Prostate gland (tissue), 2 donors: ENCODE measurements around the gene CDK14. TPM values are rescaled to one million over a fixed set of nuclear protein-coding genes. Genes with fewer than 3 reads are reported as not detected.

Experiments used
- DNase-seq: peaks from one replicate; pipeline ENCODE4 v3.0.0-alpha.2; 2019; ENCODE audit warnings: low spot score
- H3K27ac ChIP-seq, 2 donors: fragments of 200-600 bp; sonication (generic); 2 replicates each; pipeline ENCODE4 v1.5.1; 2017 to 2019
- H3K27me3 ChIP-seq: fragments of 200-600 bp; sonication (generic); replicated peaks from 2 replicates; pipeline ENCODE4 v1.5.1; 2019; ENCODE audit not compliant: insufficient read depth
- H3K36me3 ChIP-seq, 2 donors: fragments of 200-600 bp; sonication (generic); 1 replicate in 1 of 2; 2 replicates in 1 of 2; pipeline versions ENCODE4 v1.5.1 to v1.8.1; 2017 to 2019
- H3K4me1 ChIP-seq: fragments of 200-600 bp; sonication (generic); replicated peaks from 2 replicates; pipeline ENCODE4 v1.5.1; 2019
- H3K4me3 ChIP-seq, 2 donors: fragments of 200-600 bp; sonication (generic); 2 replicates each; pipeline ENCODE4 v1.5.1; 2017 to 2019
- H3K9me3 ChIP-seq: fragments of 200-600 bp; sonication (generic); 2 replicates; pipeline ENCODE4 v1.5.1; 2017
- CTCF ChIP-seq, 4 experiments: fragments of 200-600 bp in 2 of 4; fragments of 450-650 bp in 2 of 4; sonication (generic) in 2 of 4; IDR thresholded peaks; 1 replicate in 3 of 4; 2 replicates in 1 of 4; pipeline ENCODE4 v1.5.1; 2016 to 2019; ENCODE audit warnings: antibody characterized with exemption in 4 of 4, mild to moderate bottlenecking in 2 of 4, moderate library complexity in 2 of 4
- POLR2A ChIP-seq: fragments of 450-650 bp; IDR thresholded peaks from one replicate; pipeline ENCODE4 v1.6.1; 2016; ENCODE audit warnings: antibody characterized with exemption, mild to moderate bottlenecking
- POLR2AphosphoS5 ChIP-seq: sonication (generic); formaldehyde crosslinking; IDR thresholded peaks from one replicate; pipeline ENCODE4 v1.6.1; 2017; ENCODE audit warnings: antibody characterized with exemption
- WGBS: methylation state at CpG from one replicate; pipeline ENCODE4 v1.1.5; 2018; 5-methylcytosine and 5-hydroxymethylcytosine counted together
- intact Hi-C: fragments of 100-400 bp; cut with DNase I; formaldehyde crosslinking; loops from one replicate; pipeline ENCODE4 v1.14.2; 2022
- total RNA-seq, 2 donors: library from RNA; depleted of rRNA; stranded (reverse); fragments of >200 nt; gene quantifications; one replicate each; pipeline ENCODE4 v1.1.0, GENCODE V29; 2016

CDK14 gene
- total RNA-seq, 2 donors from 2014 or later, result 13.7 to 20.7 TPM

- peak; percentile 50 for DNase-seq
- Histone ChIP-seq H3K9me3 (no peaks in the 10 kb centered on the region), H3K4me1 (no peaks in the 10 kb centered on the region), H3K27ac (peak overlapping the region; percentile 20 to 69), H3K27me3 (no peaks in the 10 kb centered on the region), H3K36me3 (no peaks in the 10 kb centered on the region), H3K4me3 (no peak overlapping the region)
- WGBS, result 56% methylated on average over 5 of the region's 5 CpGs
- intact Hi-C loops, result no loop called here
- TF ChIP-seq POLR2A (no peak), POLR2AphosphoS5 (peak; percentile 71)
These were observed 121.4 kb downstream of the CDK14 start for GRCh38 chr7:90717296-90718060.

GRCh38 chr7:90719155-90719554, 123.0 kb downstream of the CDK14 start:
- intact Hi-C loops, result no loop called here
- H3K9me3 ChIP-seq, result no peaks in the 10 kb centered on the region
- 92% methylated on average over 3 of the region's 3 CpGs for WGBS
- no peak for DNase-seq
- TF ChIP-seq CTCF (IDR thresholded peaks at IDR 0.05) (no peak), POLR2A (no peak), POLR2AphosphoS5 (no peak)
- H3K27ac ChIP-seq, result no peak overlapping the region
- H3K4me1 ChIP-seq, result no peaks in the 10 kb centered on the region
- H3K27me3 ChIP-seq, result no peaks in the 10 kb centered on the region
- H3K4me3 ChIP-seq, result no peak overlapping the region
- H3K36me3 ChIP-seq, result no peaks in the 10 kb centered on the region

- no peak for DNase-seq
- 21% methylated on average over 4 of the region's 4 CpGs for WGBS
- no peak overlapping the region for H3K4me3 ChIP-seq
- intact Hi-C loops, result no loop called here
- no peaks in the 10 kb centered on the region for H3K4me1 ChIP-seq
- no peak for TF ChIP-seq POLR2A
- TF ChIP-seq CTCF (IDR thresholded peaks at IDR 0.05), result no peak
- no peak for TF ChIP-seq POLR2AphosphoS5
- H3K36me3 ChIP-seq, result no peaks in the 10 kb centered on the region
- no peak overlapping the region for H3K27ac ChIP-seq
- H3K9me3 ChIP-seq, result no peaks in the 10 kb centered on the region
- H3K27me3 ChIP-seq, result no peaks in the 10 kb centered on the region
These were observed 125.1 kb downstream of the CDK14 start for GRCh38 chr7:90720984-90721760.

- no peak overlapping the region for H3K4me3 ChIP-seq
- TF ChIP-seq POLR2AphosphoS5 (no peak), POLR2A (no peak), CTCF (IDR thresholded peaks at IDR 0.05) (no peak)
- H3K36me3 ChIP-seq, result no peaks in the 10 kb centered on the region
- H3K27ac ChIP-seq, result no peak overlapping the region
- no peaks in the 10 kb centered on the region for H3K9me3 ChIP-seq
- intact Hi-C loops, result no loop called here
- no peak for DNase-seq
- no peaks in the 10 kb centered on the region for H3K4me1 ChIP-seq
- WGBS, result 96% methylated on average over 7 of the region's 7 CpGs
- H3K27me3 ChIP-seq, result no peaks in the 10 kb centered on the region
These were observed 125.8 kb downstream of the CDK14 start for GRCh38 chr7:90721869-90722431.

GRCh38 chr7:90723233-90723632, 127.1 kb downstream of the CDK14 start:
- no peaks in the 10 kb centered on the region for H3K36me3 ChIP-seq
- no peak overlapping the region for H3K27ac ChIP-seq
- TF ChIP-seq POLR2A (no peak), CTCF (IDR thresholded peaks at IDR 0.05) (no peak), POLR2AphosphoS5 (no peak)
- DNase-seq, result no peak
- 89% methylated on average over 2 of the region's 2 CpGs for WGBS
- H3K4me1 ChIP-seq, result no peaks in the 10 kb centered on the region
- no peak overlapping the region for H3K4me3 ChIP-seq
- no peaks in the 10 kb centered on the region for H3K9me3 ChIP-seq
- intact Hi-C loops, result no loop called here
- H3K27me3 ChIP-seq, result no peaks in the 10 kb centered on the region
